SK-N-SH treated with all-trans-retinoic acid at 6 μM for 48 hours (cell line): ENCODE results near the gene ARL5A.

ENCODE experiments used
- ARNTL ChIP-seq: fragments of 450-650 bp; formaldehyde crosslinking; IDR thresholded peaks from 2 replicates; pipeline ENCODE4 v1.5.0; 2020; ENCODE audit warnings: low read depth, mild to moderate bottlenecking, moderate library complexity, borderline replicate concordance
- CREB5 ChIP-seq: fragments of 250-450 bp; sonication (Bioruptor Pico); IDR thresholded peaks from 2 replicates; pipeline ENCODE4 v1.5.1; 2020; ENCODE audit warnings: low read depth, mild to moderate bottlenecking, moderate library complexity
- CSDC2 ChIP-seq: fragments of 250-450 bp; sonication (Bioruptor Pico); IDR thresholded peaks from 2 replicates; pipeline ENCODE4 v1.5.0; 2020; ENCODE audit warnings: mild to moderate bottlenecking, moderate library complexity
- OSR1 ChIP-seq: fragments of 250-450 bp; sonication (Bioruptor Pico); IDR thresholded peaks from 2 replicates; pipeline ENCODE4 v1.8.0; 2022; ENCODE audit warnings: moderate library complexity, mild to moderate bottlenecking, inconsistent platforms
- PATZ1 ChIP-seq: fragments of 250-450 bp; sonication (Bioruptor Pico); IDR thresholded peaks from 2 replicates; pipeline ENCODE4 v1.8.0; 2020; ENCODE audit warnings: mild to moderate bottlenecking, moderate library complexity, borderline replicate concordance
- RARB ChIP-seq: fragments of 250-450 bp; sonication (Bioruptor Pico); IDR thresholded peaks from 2 replicates; pipeline ENCODE4 v1.8.0; 2021; ENCODE audit warnings: mild to moderate bottlenecking, moderate library complexity
- SNAI2 ChIP-seq: fragments of 250-450 bp; sonication (Bioruptor Pico); IDR thresholded peaks from 2 replicates; pipeline ENCODE4 v1.5.0; 2020; ENCODE audit warnings: mild to moderate bottlenecking, moderate library complexity
- TCF4 ChIP-seq: fragments of 250-450 bp; sonication (Bioruptor Pico); IDR thresholded peaks from 2 replicates; pipeline ENCODE4 v1.8.0; 2021; ENCODE audit warnings: mild to moderate bottlenecking, moderate library complexity, borderline replicate concordance
- TOX ChIP-seq: fragments of 250-450 bp; sonication (Bioruptor Pico); IDR thresholded peaks from 2 replicates; pipeline ENCODE4 v1.8.0; 2021; ENCODE audit warnings: mild to moderate bottlenecking, moderate library complexity, borderline replicate concordance
- ZFP3 ChIP-seq: fragments of 250-450 bp; sonication (Bioruptor Pico); IDR thresholded peaks from 2 replicates; pipeline ENCODE4 v1.5.0; 2020; ENCODE audit warnings: mild to moderate bottlenecking, moderate library complexity
- ZFP30 ChIP-seq: fragments of 450-650 bp; formaldehyde crosslinking; IDR thresholded peaks from 2 replicates; pipeline ENCODE4 v1.5.0; 2022; ENCODE audit warnings: mild to moderate bottlenecking, moderate library complexity
- ZNF70 ChIP-seq: fragments of 450-650 bp; formaldehyde crosslinking; IDR thresholded peaks from 2 replicates; pipeline ENCODE4 v1.5.0; 2020; ENCODE audit warnings: mild to moderate bottlenecking, moderate library complexity
- ZNF8 ChIP-seq: fragments of 450-650 bp; formaldehyde crosslinking; IDR thresholded peaks from 2 replicates; pipeline ENCODE4 v1.5.0; 2020; ENCODE audit warnings: mild to moderate bottlenecking, moderate library complexity

- TF ChIP-seq TCF4 (CRISPR knock-in tag) (no peak), RARB (CRISPR knock-in tag) (no peak), ZFP3 (no peak), OSR1 (CRISPR knock-in tag) (no peak), ZNF8 (CRISPR knock-in tag) (no peak), ZFP30 (no peak), PATZ1 (CRISPR knock-in tag) (no peak), SNAI2 (no peak), CSDC2 (no peak), TOX (CRISPR knock-in tag) (no peak), CREB5 (CRISPR knock-in tag) (no peak), ARNTL (CRISPR knock-in tag) (no peak), ZNF70 (no peak)
These were observed 19.2 kb downstream of the ARL5A start for GRCh38 chr2:151809073-151809383.
